ENCODE measurements around the gene TCL1B. TPM values are rescaled to one million over a fixed set of nuclear protein-coding genes. Genes with fewer than 3 reads are reported as not detected.
"Not testable (repeated sequence)": the region's sequence is repeated elsewhere in the genome, so short reads cannot be mapped to it uniquely, and the experiment has no call there.

Gene TCL1B
- total and polyA plus RNA-seq, 3 donors from 2014 or later = 3.7 to 5.6 (median 5.1) TPM

GRCh38 chr14:95727056-95727700 lies 41.0 kb downstream of the TCL1B start:
- H3K4me1 ChIP-seq = no peaks in the 10 kb centered on the region
- WGBS, 2 donors = 80 to 88% methylated on average over 6 of the region's 6 CpGs
- H3K4me3 ChIP-seq = no peak overlapping the region
- TF ChIP-seq POLR2A (IDR thresholded peaks at IDR 0.05) (no peak), CTCF (IDR thresholded peaks at IDR 0.05) (no peak)
- no peaks in the 10 kb centered on the region for H3K36me3 ChIP-seq (ENCODE audit: low read depth, missing control alignments)
- no peak for DNase-seq
- H3K27ac ChIP-seq = no peak overlapping the region
- intact Hi-C loops (cut with DNase I; ENCODE audit: low total_unique reads) = no loop called here
- no peaks in the 10 kb centered on the region for H3K9me3 ChIP-seq
- no peaks in the 10 kb centered on the region for H3K27me3 ChIP-seq

GRCh38 chr14:95729402-95730028 lies 43.3 kb downstream of the TCL1B start:
- H3K4me1 ChIP-seq; intact Hi-C loops (cut with DNase I; ENCODE audit: low total_unique reads); H3K27me3 ChIP-seq; DNase-seq; H3K36me3 ChIP-seq (ENCODE audit: low read depth, missing control alignments); H3K9me3 ChIP-seq; H3K4me3 ChIP-seq; H3K27ac ChIP-seq: not testable (repeated sequence)
- WGBS, 2 donors = 88 to 90% methylated on average over 8 of the region's 8 CpGs

- TF ChIP-seq CTCF (IDR thresholded peaks at IDR 0.05) (no peak), POLR2A (IDR thresholded peaks at IDR 0.05) (no peak)
- no peak for DNase-seq
- Histone ChIP-seq H3K4me3 (no peak overlapping the region), H3K36me3 (ENCODE audit: low read depth, missing control alignments) (no peaks in the 10 kb centered on the region), H3K27ac (no peak overlapping the region), H3K4me1 (no peaks in the 10 kb centered on the region), H3K9me3 (no peaks in the 10 kb centered on the region), H3K27me3 (no peaks in the 10 kb centered on the region)
- 87 to 93% methylated on average over 5 of the region's 5 CpGs for WGBS, 2 donors
- intact Hi-C loops (cut with DNase I; ENCODE audit: low total_unique reads) = no loop called here
These were observed 43.9 kb downstream of the TCL1B start for GRCh38 chr14:95730126-95730525.

- no peaks in the 10 kb centered on the region for H3K4me1 ChIP-seq
- intact Hi-C loops (cut with DNase I; ENCODE audit: low total_unique reads) = no loop called here
These were observed 47.0 kb downstream of the TCL1B start for GRCh38 chr14:95733212-95733611.

GRCh38 chr14:95739356-95739755 lies 53.1 kb downstream of the TCL1B start:
- H3K4me3 ChIP-seq = no peak overlapping the region
- H3K9me3 ChIP-seq = no peaks in the 10 kb centered on the region
- no peak overlapping the region for H3K27ac ChIP-seq
- H3K27me3 ChIP-seq = no peaks in the 10 kb centered on the region
- 82 to 96% methylated on average over 1 of the region's 1 CpG for WGBS, 2 donors
- no peaks in the 10 kb centered on the region for H3K36me3 ChIP-seq (ENCODE audit: low read depth, missing control alignments)
- intact Hi-C loops (cut with DNase I; ENCODE audit: low total_unique reads) = no loop called here
- no peak for TF ChIP-seq POLR2A (IDR thresholded peaks at IDR 0.05)
- no peak for TF ChIP-seq CTCF (IDR thresholded peaks at IDR 0.05)
- DNase-seq = no peak
- H3K4me1 ChIP-seq = no peaks in the 10 kb centered on the region

More at GRCh38 chr14:95733212-95733611, 47.0 kb downstream of the TCL1B start:
- WGBS, 2 donors = 47 to 75% methylated on average over 1 of the region's 1 CpG
- H3K27me3 ChIP-seq = no peaks in the 10 kb centered on the region
- TF ChIP-seq CTCF (IDR thresholded peaks at IDR 0.05) (no peak), POLR2A (IDR thresholded peaks at IDR 0.05) (no peak)
- DNase-seq = no peak
- no peak overlapping the region for H3K4me3 ChIP-seq
- no peaks in the 10 kb centered on the region for H3K9me3 ChIP-seq
- no peaks in the 10 kb centered on the region for H3K36me3 ChIP-seq (ENCODE audit: low read depth, missing control alignments)
- H3K27ac ChIP-seq = no peak overlapping the region
